Lung (tissue), 12 donors: ENCODE data around the gene MLLT3. TPM values are rescaled to one million over a fixed set of nuclear protein-coding genes. Genes with fewer than 3 reads are reported as not detected.
A peak's percentile ranks its signal among the peaks of the same experiment; 100 is the strongest.

Experiments
- ATAC-seq: fragments of 200-7000 bp; cut with Tn5 transposase; one replicate; pipeline ENCODE4 v1.9.1; 2020; ENCODE audit warnings: moderate number of reproducible peaks; ENCODE audit not compliant: insufficient read depth, low FRiP score
- DNase-seq, 3 donors: peaks; one replicate each; pipeline ENCODE4 v3.0.0-alpha.2; 2013 to 2017
- H3K27ac ChIP-seq, 2 donors: one replicate each; pipeline ENCODE4 v1.5.1; 2013; ENCODE audit warnings: mild to moderate bottlenecking in 2 of 2, moderate library complexity in 2 of 2, control low read depth in 1 of 2, inconsistent platforms in 1 of 2, low read depth in 1 of 2, low read length in 1 of 2
- H3K27me3 ChIP-seq, 3 donors: one replicate each; pipeline ENCODE4 v1.5.1; 2013; ENCODE audit warnings: low read length in 2 of 3; ENCODE audit not compliant: control insufficient read depth in 3 of 3, insufficient read depth in 3 of 3
- H3K36me3 ChIP-seq, 4 donors: one replicate each; pipeline ENCODE4 v1.5.1; 2013; ENCODE audit warnings: low read length in 4 of 4, mild to moderate bottlenecking in 1 of 4, moderate library complexity in 1 of 4; ENCODE audit not compliant: control insufficient read depth in 4 of 4, insufficient read depth in 4 of 4
- H3K4me1 ChIP-seq, 5 donors: one replicate each; pipeline ENCODE4 v1.5.1; 2013; ENCODE audit warnings: low read length in 5 of 5, mild to moderate bottlenecking in 2 of 5, moderate library complexity in 1 of 5; ENCODE audit not compliant: control insufficient read depth in 5 of 5, insufficient read depth in 5 of 5
- H3K4me3 ChIP-seq: one replicate; pipeline ENCODE4 v1.5.1; 2013; ENCODE audit warnings: mild to moderate bottlenecking, control low read depth, moderate library complexity
- H3K9ac ChIP-seq, 2 donors: one replicate each; pipeline ENCODE4 v1.5.1; 2013; ENCODE audit warnings: low read length in 2 of 2, control low read depth in 1 of 2; ENCODE audit not compliant: insufficient read depth in 1 of 2
- H3K9me3 ChIP-seq, 4 donors: one replicate each; pipeline ENCODE4 v1.5.1; 2013; ENCODE audit warnings: low read length in 3 of 4, mild to moderate bottlenecking in 1 of 4, moderate library complexity in 1 of 4; ENCODE audit not compliant: control insufficient read depth in 4 of 4, insufficient read depth in 3 of 4
- CTCF ChIP-seq: IDR thresholded peaks from 2 replicates; pipeline ENCODE4 v1.5.1; 2012; ENCODE audit warnings: mild to moderate bottlenecking; ENCODE audit errors: control extremely low read depth, extremely low read depth
- WGBS, 2 donors: extraction: QIAGEN DNeasy Blood & Tissue Kit; methylation state at CpG; one replicate each; pipeline ENCODE4 v1.1.7; 2013; 5-methylcytosine and 5-hydroxymethylcytosine counted together
- polyA plus RNA-seq, 2 donors: library from polyadenylated mRNA; stranded (reverse); fragments of 200-250 nt; gene quantifications; one replicate each; pipeline ENCODE4 v1.2.1, GENCODE V29; 2013
- total RNA-seq, 2 donors: library from RNA; depleted of rRNA in 1 of 2; stranded (reverse); fragments of >200 nt in 1 of 2; gene quantifications; one replicate each; pipeline ENCODE4 v1.2.1, GENCODE V29; 2014 to 2021
- donor health status: control.
- donor health status: control.
- donor health status: Bipolar disorder and iron deficiency.
- donor health status: healthy.
- donor health status: DM: yes; HTN: yes; CAD: no.

MLLT3 gene
- total and polyA plus RNA-seq, 4 donors, result 7.1 to 43.1 (median 13.7) TPM

DNA sequence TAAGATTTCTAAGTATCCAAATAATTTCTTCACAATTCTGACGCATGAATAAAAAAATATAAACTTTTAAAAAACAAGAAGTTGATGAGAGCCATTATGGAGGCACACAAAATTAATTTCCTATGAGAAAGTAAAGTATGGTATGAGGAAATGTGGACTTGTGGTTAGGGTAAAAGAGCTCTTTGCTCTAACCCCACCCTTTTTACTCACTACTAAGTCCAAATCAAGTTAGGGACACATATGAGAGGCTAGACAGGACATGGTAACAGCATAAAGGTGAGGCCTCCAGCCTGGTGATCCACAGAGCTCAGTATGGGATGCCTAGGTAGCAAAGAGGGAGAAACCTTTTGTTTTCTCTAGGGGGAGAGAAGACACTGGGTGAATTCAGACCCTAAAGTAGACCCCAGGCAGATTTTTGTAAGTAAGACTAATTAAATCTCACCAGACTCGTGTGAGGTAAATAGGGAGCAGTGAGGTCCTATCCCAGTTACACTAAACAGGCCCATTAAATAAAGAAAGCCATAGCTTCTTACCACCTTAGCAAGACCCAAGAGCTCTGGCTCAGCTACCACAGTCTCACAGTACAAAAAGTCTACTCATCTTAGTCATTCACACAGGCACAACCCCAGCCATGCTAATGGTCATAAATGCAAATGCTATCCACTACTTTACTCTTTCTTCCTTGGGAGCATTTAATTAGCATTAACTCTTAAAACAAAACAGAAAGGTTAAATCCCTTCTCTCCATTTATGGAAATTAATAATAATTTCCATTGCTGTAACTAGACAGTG lies 42.6 kb downstream of the MLLT3 start:
- Histone ChIP-seq H3K4me1 (peaks cover 0 to 2% (median 0%) of the 10 kb centered on the region in 5 donors), H3K4me3 (no peak overlapping the region), H3K27ac (peak overlapping the region in 1 of 2 donors; percentile 24), H3K27me3 (no peaks in the 10 kb centered on the region), H3K36me3 (no peaks in the 10 kb centered on the region), H3K9ac (no peak overlapping the region), H3K9me3 (peaks cover 0 to 7% (median 2%) of the 10 kb centered on the region in 4 donors)
- WGBS, 2 donors, result 75 to 84% methylated on average over 2 of the region's 2 CpGs
- no peak for TF ChIP-seq CTCF
- DNase-seq, result no peak
- peak; percentile 52 for ATAC-seq

DNA sequence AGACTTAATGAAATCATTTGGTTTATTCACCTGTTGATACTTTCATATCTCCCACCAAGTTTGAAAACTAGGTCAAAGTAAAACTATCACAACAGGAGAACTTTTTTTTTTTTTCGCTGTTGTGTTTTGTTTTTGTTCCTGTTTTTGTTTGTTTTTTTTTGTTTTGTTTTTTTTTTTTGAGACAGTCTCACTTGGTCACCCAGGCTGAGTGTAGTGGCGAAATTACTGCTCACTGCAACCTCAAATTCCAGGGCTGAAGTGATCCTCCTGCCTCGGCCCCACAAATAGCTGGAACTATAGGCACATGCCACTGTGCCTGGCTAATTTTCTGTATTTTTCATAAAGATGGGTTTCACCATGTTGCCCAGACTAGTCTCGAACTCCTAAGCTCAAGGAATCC lies 49.3 kb downstream of the MLLT3 start:
- peaks cover 0 to 7% (median 2%) of the 10 kb centered on the region in 4 donors for H3K9me3 ChIP-seq
- TF ChIP-seq CTCF, result no peak
- H3K9ac ChIP-seq, result no peak overlapping the region
- no peak overlapping the region for H3K4me3 ChIP-seq
- no peak for ATAC-seq
- no peaks in the 10 kb centered on the region for H3K27me3 ChIP-seq
- DNase-seq, result no peak
- H3K27ac ChIP-seq, result no peak overlapping the region
- H3K36me3 ChIP-seq, result no peaks in the 10 kb centered on the region
- WGBS, 2 donors, result 85 to 89% methylated on average over 4 of the region's 4 CpGs
- peaks cover 0 to 4% (median 0%) of the 10 kb centered on the region in 5 donors for H3K4me1 ChIP-seq

DNA sequence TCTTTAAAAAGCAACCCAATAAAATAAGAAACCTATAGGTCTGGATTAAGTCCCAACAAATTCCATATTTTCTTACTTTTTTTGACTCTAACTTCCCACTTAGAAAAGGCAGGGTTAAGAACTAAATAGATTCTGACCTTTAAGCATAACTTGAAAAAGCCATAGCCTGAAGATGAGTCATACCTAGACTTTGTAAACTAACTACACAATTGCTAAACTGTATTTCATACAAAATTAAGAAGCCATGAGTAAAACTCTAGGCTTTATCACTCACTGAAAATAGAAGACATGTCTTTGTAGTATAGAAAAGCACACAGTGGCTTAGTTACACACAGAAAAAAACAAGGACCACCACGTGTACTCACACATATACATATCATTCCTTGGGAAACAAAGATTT lies 51.5 kb downstream of the MLLT3 start:
- Histone ChIP-seq H3K4me1 (peaks cover 0 to 9% (median 0%) of the 10 kb centered on the region in 5 donors), H3K9me3 (peaks cover 0 to 2% (median 0%) of the 10 kb centered on the region in 4 donors), H3K36me3 (no peaks in the 10 kb centered on the region), H3K4me3 (no peak overlapping the region), H3K9ac (no peak overlapping the region), H3K27me3 (no peaks in the 10 kb centered on the region), H3K27ac (no peak overlapping the region)
- no peak for TF ChIP-seq CTCF
- peak; percentile 35 for ATAC-seq
- 87 to 97% methylated on average over 1 of the region's 1 CpG for WGBS, 2 donors
- no peak for DNase-seq

DNA sequence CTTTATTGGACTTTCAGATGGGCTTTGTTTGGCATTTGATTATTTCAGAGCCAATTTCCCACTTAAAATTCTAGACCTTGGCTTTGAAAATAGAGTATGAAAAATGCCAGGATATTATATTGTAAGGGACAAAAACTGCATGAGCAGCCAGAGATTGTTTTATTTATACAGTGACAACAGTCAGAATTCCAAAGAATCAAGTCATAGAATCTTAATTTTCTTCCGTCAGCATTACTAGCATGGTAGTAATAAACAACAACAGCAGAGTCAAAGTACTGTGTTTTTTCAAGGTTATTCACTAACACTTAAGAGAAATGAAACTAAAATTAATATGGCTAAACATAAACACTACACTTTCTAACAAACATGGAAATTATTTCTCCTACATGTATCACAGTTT lies 52.2 kb downstream of the MLLT3 start:
- Histone ChIP-seq H3K27me3 (no peaks in the 10 kb centered on the region), H3K9ac (no peak overlapping the region), H3K4me1 (peaks cover 0 to 9% (median 0%) of the 10 kb centered on the region in 5 donors), H3K27ac (no peak overlapping the region), H3K9me3 (no peaks in the 10 kb centered on the region), H3K36me3 (no peaks in the 10 kb centered on the region), H3K4me3 (no peak overlapping the region)
- ATAC-seq (no peak), DNase-seq (no peak)
- 61 to 81% methylated on average over 1 of the region's 1 CpG for WGBS, 2 donors
- no peak for TF ChIP-seq CTCF
